Ureter (tissue), 1 donor: ENCODE results near the gene MBOAT7. TPM values are rescaled to one million over a fixed set of nuclear protein-coding genes. Genes with fewer than 3 reads are reported as not detected.
"Not testable (repeated sequence)": the region's sequence is repeated elsewhere in the genome, so short reads cannot be mapped to it uniquely, and the experiment has no call there.

Experiments used
- DNase-seq: peaks from one replicate; pipeline ENCODE4 v3.0.0-alpha.2; 2020; ENCODE audit warnings: low spot score
- total RNA-seq: library from RNA; stranded (reverse); gene quantifications from one replicate; pipeline ENCODE4 v1.2.4, GENCODE V29; 2023
- donor health status: DM: yes; HTN: yes; CAD: no.

Gene MBOAT7
- total RNA-seq, result 175 TPM

- no peak for DNase-seq
These were observed at the start of gene MBOAT7 for GRCh38 chr19:54189145-54189734. Gene MBOAT7, minus strand, starts transcription at chr19:54189580. Its CDS starts 1,072 bp downstream, at chr19:54188508.

- no peak for DNase-seq
These were observed 44.6 kb upstream of the MBOAT7 start for GRCh38 chr19:54233941-54234340.

GRCh38 chr19:54231077-54231931, 41.9 kb upstream of the MBOAT7 start:
- peak; percentile 90 for DNase-seq

- DNase-seq, result no peak
These were observed 40.7 kb upstream of the MBOAT7 start for GRCh38 chr19:54230031-54230430.

GRCh38 chr19:54229146-54229545, 39.8 kb upstream of the MBOAT7 start:
- no peak for DNase-seq

GRCh38 chr19:54224619-54225018, 35.2 kb upstream of the MBOAT7 start:
- DNase-seq, result not testable (repeated sequence)

- not testable (repeated sequence) for DNase-seq
These were observed 34.5 kb upstream of the MBOAT7 start for GRCh38 chr19:54223937-54224281.

- not testable (repeated sequence) for DNase-seq
These were observed 34.0 kb upstream of the MBOAT7 start for GRCh38 chr19:54223277-54223936.

GRCh38 chr19:54222474-54223276, 33.3 kb upstream of the MBOAT7 start, which contains the start of gene LILRB3:
Gene LILRB3, minus strand, starts transcription at chr19:54223007. Its CDS starts 31 bp downstream, at chr19:54222976.
- DNase-seq, result not testable (repeated sequence)

- not testable (repeated sequence) for DNase-seq
These were observed 32.6 kb upstream of the MBOAT7 start for GRCh38 chr19:54221947-54222346.

- not testable (repeated sequence) for DNase-seq
These were observed 30.3 kb upstream of the MBOAT7 start for GRCh38 chr19:54219702-54220101.

GRCh38 chr19:54218960-54219661, 29.7 kb upstream of the MBOAT7 start:
- DNase-seq, result no peak

- DNase-seq, result no peak
These were observed 28.9 kb upstream of the MBOAT7 start for GRCh38 chr19:54218259-54218658.

GRCh38 chr19:54217517-54218247, 28.3 kb upstream of the MBOAT7 start:
- not testable (repeated sequence) for DNase-seq

GRCh38 chr19:54216869-54217268, 27.5 kb upstream of the MBOAT7 start:
- DNase-seq, result no peak

GRCh38 chr19:54214734-54215133, 25.4 kb upstream of the MBOAT7 start:
- DNase-seq, result not testable (repeated sequence)

GRCh38 chr19:54214217-54214616, 24.8 kb upstream of the MBOAT7 start:
- DNase-seq, result not testable (repeated sequence)

- DNase-seq, result no peak
These were observed 21.9 kb upstream of the MBOAT7 start for GRCh38 chr19:54211235-54211634.

GRCh38 chr19:54209811-54210494, 20.6 kb upstream of the MBOAT7 start:
- peak; percentile 94 for DNase-seq
